DND-41 (cell line): ENCODE data around the gene SLC32A1.
A peak's percentile ranks its signal among the peaks of the same experiment; 100 is the strongest.

Experiments
- ATAC-seq: fragments of 200-7000 bp; cut with Tn5 transposase; 3 replicates; pipeline ENCODE4 v1.9.1; 2021; ENCODE audit warnings: low read depth; ENCODE audit not compliant: insufficient read depth
- DNase-seq: peaks from one replicate; pipeline ENCODE4 v3.0.0-alpha.2; 2020
- H2AFZ ChIP-seq: 2 replicates; pipeline ENCODE4 v1.6.0; 2012; ENCODE audit warnings: low read depth, low read length
- H3K27ac ChIP-seq: 2 replicates; pipeline ENCODE4 v1.5.1; 2012; ENCODE audit warnings: low read length, inconsistent platforms
- H3K27me3 ChIP-seq: fragments of 200-600 bp; sonication (generic); 2 replicates; pipeline ENCODE4 v1.6.0; 2012; ENCODE audit warnings: low read length, mild to moderate bottlenecking, inconsistent platforms; ENCODE audit not compliant: insufficient read depth, poor library complexity
- H3K36me3 ChIP-seq: 2 replicates; pipeline ENCODE4 v1.5.1; 2012; ENCODE audit warnings: low read length, inconsistent platforms; ENCODE audit not compliant: insufficient read depth
- H3K4me1 ChIP-seq: 2 replicates; pipeline ENCODE4 v1.5.1; 2012; ENCODE audit warnings: mild to moderate bottlenecking, low read length; ENCODE audit not compliant: insufficient read depth
- H3K4me2 ChIP-seq: 2 replicates; pipeline ENCODE4 v1.6.0; 2012; ENCODE audit warnings: mild to moderate bottlenecking, moderate library complexity, low read length, inconsistent platforms; ENCODE audit not compliant: insufficient read depth
- H3K4me3 ChIP-seq, 2 experiments: fragments of 200-600 bp in 1 of 2; shearing (Covaris generic) in 1 of 2; 2 replicates each; pipeline ENCODE4 v1.5.1; 2012 to 2016; ENCODE audit warnings: inconsistent platforms in 2 of 2, low read length in 2 of 2, mild to moderate bottlenecking in 2 of 2, low read depth in 1 of 2, moderate library complexity in 1 of 2
- H3K79me2 ChIP-seq: 2 replicates; pipeline ENCODE4 v1.6.0; 2012; ENCODE audit warnings: low read length, inconsistent platforms; ENCODE audit not compliant: insufficient read depth
- H3K9ac ChIP-seq: 2 replicates; pipeline ENCODE4 v1.6.0; 2012; ENCODE audit warnings: low read depth, mild to moderate bottlenecking, inconsistent platforms, low read length, moderate library complexity
- H3K9me3 ChIP-seq: 2 replicates; pipeline ENCODE4 v1.5.1; 2012; ENCODE audit warnings: low read length, moderate library complexity, mild to moderate bottlenecking, inconsistent platforms; ENCODE audit not compliant: insufficient read depth, severe bottlenecking
- H4K20me1 ChIP-seq: 2 replicates; pipeline ENCODE4 v1.6.0; 2012; ENCODE audit warnings: low read length; ENCODE audit not compliant: insufficient read depth
- EZH2 ChIP-seq: IDR thresholded peaks from 3 replicates; pipeline ENCODE4 v1.6.1; 2012; ENCODE audit warnings: borderline replicate concordance, low read depth, mild to moderate bottlenecking, moderate library complexity, low read length, inconsistent platforms; ENCODE audit not compliant: severe bottlenecking
- TF ChIP-seq, protein P1 (sequence below): IDR thresholded peaks from 2 replicates; pipeline ENCODE4 v1.5.1; 2012; ENCODE audit warnings: borderline replicate concordance, low read length, moderate library complexity, mild to moderate bottlenecking; ENCODE audit not compliant: poor library complexity, severe bottlenecking; ENCODE audit errors: extremely low read depth

SLC32A1 gene

DNA sequence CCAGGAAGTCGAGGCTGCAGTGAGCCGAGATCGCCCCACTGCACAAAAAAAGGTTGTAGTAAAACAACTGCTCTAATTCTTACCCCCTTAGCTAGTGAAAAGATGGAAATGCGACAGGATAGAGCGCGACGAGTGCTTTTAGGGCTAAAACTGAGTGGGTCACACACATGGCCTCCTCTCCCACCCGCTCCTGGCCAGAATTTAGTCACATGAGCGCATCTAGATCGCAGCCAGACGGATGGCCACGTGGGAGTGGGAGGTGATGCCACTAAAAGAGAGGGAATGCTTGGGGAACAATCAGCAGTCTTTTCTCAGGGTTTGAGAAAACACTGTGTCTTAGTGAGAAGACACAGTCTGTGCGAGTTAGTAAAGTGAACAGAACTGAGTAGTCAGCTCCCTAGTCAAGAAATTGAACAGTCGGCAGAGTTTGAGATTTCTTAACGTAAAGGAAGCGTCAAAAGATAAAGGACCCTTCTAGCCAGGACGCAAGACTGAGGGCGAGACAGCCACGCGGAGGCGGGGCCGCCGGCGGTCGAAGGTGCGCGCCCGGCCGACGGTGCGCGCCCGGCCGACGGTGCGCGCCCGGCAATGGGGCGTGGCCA lies 23.3 kb downstream of the SLC32A1 start:
- H3K27ac ChIP-seq, result peak overlapping the region; percentile 68
- H3K4me2 ChIP-seq, result peak overlapping the region; percentile 85
- TF ChIP-seq EZH2, result no peak
- TF ChIP-seq, protein P1, sequence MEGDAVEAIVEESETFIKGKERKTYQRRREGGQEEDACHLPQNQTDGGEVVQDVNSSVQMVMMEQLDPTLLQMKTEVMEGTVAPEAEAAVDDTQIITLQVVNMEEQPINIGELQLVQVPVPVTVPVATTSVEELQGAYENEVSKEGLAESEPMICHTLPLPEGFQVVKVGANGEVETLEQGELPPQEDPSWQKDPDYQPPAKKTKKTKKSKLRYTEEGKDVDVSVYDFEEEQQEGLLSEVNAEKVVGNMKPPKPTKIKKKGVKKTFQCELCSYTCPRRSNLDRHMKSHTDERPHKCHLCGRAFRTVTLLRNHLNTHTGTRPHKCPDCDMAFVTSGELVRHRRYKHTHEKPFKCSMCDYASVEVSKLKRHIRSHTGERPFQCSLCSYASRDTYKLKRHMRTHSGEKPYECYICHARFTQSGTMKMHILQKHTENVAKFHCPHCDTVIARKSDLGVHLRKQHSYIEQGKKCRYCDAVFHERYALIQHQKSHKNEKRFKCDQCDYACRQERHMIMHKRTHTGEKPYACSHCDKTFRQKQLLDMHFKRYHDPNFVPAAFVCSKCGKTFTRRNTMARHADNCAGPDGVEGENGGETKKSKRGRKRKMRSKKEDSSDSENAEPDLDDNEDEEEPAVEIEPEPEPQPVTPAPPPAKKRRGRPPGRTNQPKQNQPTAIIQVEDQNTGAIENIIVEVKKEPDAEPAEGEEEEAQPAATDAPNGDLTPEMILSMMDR, result no peak
- H2AFZ ChIP-seq, result peak overlapping the region; percentile 99
- peak overlapping the region; percentile 82 for H3K9ac ChIP-seq
- peaks cover 1% of the 10 kb centered on the region for H3K27me3 ChIP-seq
- peak overlapping the region in 1 of 2 experiments; percentile 82; a peak in 2 of 4 replicates for H3K4me3 ChIP-seq
- ATAC-seq (no peak), DNase-seq (no peak)
- no peaks in the 10 kb centered on the region for H3K9me3 ChIP-seq
- H3K79me2 ChIP-seq, result peaks cover 24% of the 10 kb centered on the region
- H3K4me1 ChIP-seq, result peaks cover 30% of the 10 kb centered on the region
- H3K36me3 ChIP-seq, result peaks cover 23% of the 10 kb centered on the region
- no peaks in the 10 kb centered on the region for H4K20me1 ChIP-seq

DNA sequence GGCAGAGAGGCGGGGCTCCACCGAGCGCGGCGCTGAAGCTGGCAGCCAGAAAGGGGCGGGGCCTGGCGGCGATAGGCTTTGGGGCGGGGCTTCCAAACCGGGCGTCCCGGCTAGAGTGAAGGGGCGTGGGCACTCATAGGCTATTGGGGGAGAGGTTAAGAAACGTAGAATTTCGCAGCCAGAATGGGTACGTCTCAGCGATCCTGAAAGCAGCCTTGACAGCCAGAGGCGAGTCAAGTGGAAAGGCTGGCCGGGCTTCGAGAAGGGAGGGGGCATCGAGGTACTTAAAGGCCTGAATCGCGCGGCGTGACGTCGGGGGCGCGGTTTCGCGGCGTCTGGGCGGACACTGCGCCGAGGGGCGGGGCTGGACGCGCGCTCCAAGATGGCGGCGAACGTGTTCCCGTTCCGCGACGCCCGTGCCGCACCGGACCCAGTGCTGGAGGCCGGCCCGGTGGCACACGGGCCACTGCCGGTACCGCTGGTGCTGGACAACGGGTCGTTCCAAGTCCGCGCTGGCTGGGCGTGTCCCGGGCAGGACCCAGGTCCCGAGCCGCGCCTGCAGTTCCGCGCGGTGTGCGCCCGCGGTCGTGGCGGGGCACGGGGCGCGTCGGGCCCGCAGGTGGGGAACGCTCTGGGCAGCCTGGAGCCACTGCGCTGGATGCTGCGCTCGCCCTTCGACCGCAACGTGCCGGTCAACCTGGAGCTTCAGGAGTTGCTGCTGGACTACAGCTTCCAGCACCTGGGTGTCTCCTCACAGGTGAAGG lies 24.0 kb downstream of the SLC32A1 start, which contains the start of gene ACTR5:
ACTR5 (plus strand) TSS at position 364 of the 764 bp plus-strand sequence; CDS start at position 383, 19 bp downstream.
- Histone ChIP-seq H3K4me1 (peaks cover 30% of the 10 kb centered on the region), H3K9me3 (no peaks in the 10 kb centered on the region), H3K9ac (peak within 1 kb of the TSS; percentile 82), H3K4me2 (peak within 1 kb of the TSS; percentile 85), H2AFZ (peak within 1 kb of the TSS; percentile 99), H3K27ac (peak within 1 kb of the TSS; percentile 82), H3K79me2 (peaks cover 24% of the 10 kb centered on the region), H4K20me1 (no peaks in the 10 kb centered on the region), H3K27me3 (no peaks in the 10 kb centered on the region), H3K4me3 (peak within 1 kb of the TSS; percentile 40 to 82), H3K36me3 (peaks cover 30% of the 10 kb centered on the region)
- ATAC-seq, result peak; percentile 88
- TF ChIP-seq, protein P1, result no peak
- TF ChIP-seq EZH2, result no peak
- DNase-seq, result peak; percentile 97

DNA sequence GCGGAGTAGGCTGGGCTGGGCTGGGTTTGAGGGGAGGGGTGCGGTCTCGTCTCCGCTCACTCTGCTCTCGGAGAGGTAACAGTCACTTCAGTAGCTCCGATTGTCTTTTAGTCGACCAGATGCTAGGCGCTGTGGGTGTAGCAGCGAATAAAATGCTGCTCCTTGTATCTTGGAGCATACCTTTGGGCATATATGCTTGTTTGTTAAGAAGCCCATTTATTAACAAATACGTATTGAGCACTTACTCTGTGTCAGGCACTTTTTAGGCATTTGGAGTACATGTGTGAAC lies 24.5 kb downstream of the SLC32A1 start:
- peak overlapping the region; percentile 82 for H3K9ac ChIP-seq
- H4K20me1 ChIP-seq, result no peaks in the 10 kb centered on the region
- H2AFZ ChIP-seq, result peak overlapping the region; percentile 99
- TF ChIP-seq EZH2, result no peak
- H3K4me3 ChIP-seq, result peak overlapping the region; percentile 40 to 82
- H3K27me3 ChIP-seq, result no peaks in the 10 kb centered on the region
- peak; percentile 39 for DNase-seq
- H3K79me2 ChIP-seq, result peaks cover 24% of the 10 kb centered on the region
- H3K27ac ChIP-seq, result peak overlapping the region; percentile 82
- H3K36me3 ChIP-seq, result peaks cover 33% of the 10 kb centered on the region
- H3K9me3 ChIP-seq, result no peaks in the 10 kb centered on the region
- ATAC-seq, result peak; percentile 16
- H3K4me1 ChIP-seq, result peaks cover 30% of the 10 kb centered on the region
- peak overlapping the region; percentile 85 for H3K4me2 ChIP-seq

DNA sequence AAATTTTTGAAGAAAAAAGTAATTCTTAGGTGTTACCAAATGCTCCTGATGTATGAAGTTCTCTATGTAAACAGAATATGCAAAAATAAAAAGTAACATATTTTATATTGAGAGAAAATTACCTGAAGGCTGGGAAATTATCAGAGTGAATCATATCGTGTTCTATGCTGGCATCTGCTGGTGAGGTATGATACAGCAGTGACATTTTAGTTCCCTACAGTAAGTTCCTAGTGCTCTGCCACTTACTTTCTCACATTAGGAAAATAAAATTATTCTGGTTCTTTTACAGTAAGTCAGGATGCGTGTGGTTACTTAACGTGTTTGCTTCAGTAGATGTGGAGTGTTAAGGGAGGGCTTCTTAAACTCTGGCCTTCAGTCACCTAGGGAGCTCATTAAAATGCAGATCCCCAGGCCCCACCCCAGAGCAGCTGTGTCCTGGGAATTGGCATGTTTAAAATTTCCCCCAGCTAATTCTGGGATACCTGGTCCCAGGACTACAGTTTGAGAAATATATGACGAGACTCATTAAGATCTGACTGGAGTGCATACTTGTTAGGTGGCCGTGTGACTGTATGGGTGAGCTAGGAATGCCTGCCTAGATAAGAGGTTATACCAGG lies 27.2 kb downstream of the SLC32A1 start:
- Histone ChIP-seq H3K9ac (no peak overlapping the region), H3K27me3 (no peaks in the 10 kb centered on the region), H3K79me2 (peaks cover 24% of the 10 kb centered on the region), H3K4me1 (peaks cover 30% of the 10 kb centered on the region), H4K20me1 (no peaks in the 10 kb centered on the region), H3K27ac (no peak overlapping the region), H3K9me3 (no peaks in the 10 kb centered on the region), H3K4me3 (no peak overlapping the region), H3K36me3 (peaks cover 55% of the 10 kb centered on the region), H2AFZ (no peak overlapping the region), H3K4me2 (peak overlapping the region; percentile 21; the same call in 1 of the 2 replicates)
- TF ChIP-seq, protein P1, result peak; percentile 88
- no peak for TF ChIP-seq EZH2
- ATAC-seq (no peak), DNase-seq (peak; percentile 30)
